Measurements from ENCODE around the gene SURF1. TPM values are rescaled to one million over a fixed set of nuclear protein-coding genes. Genes with fewer than 3 reads are reported as not detected.
"Not testable (repeated sequence)": the region's sequence is repeated elsewhere in the genome, so short reads cannot be mapped to it uniquely, and the experiment has no call there.

Gene SURF1
- polyA plus RNA-seq, 1 donor = 32.5 TPM

GRCh38 chr9:133344979-133345378, 11.3 kb downstream of the SURF1 start:
- Histone ChIP-seq H3K9me3 (ENCODE audit: control insufficient read depth, low read depth, low read length) (peaks cover 2% of the 10 kb centered on the region), H3K27me3 (ENCODE audit: control insufficient read depth, insufficient read depth, low read length) (no peaks in the 10 kb centered on the region), H3K4me3 (ENCODE audit: low read length) (no peak overlapping the region), H3K27ac (ENCODE audit: low read length) (no peak overlapping the region), H3K36me3 (ENCODE audit: control insufficient read depth, insufficient read depth, low read length) (peaks cover 71% of the 10 kb centered on the region), H3K4me1 (ENCODE audit: control insufficient read depth, insufficient read depth, low read length) (peaks cover 19% of the 10 kb centered on the region)
- no peak for DNase-seq
- WGBS (ENCODE audit: insufficient coverage, low lambda C conversion rate) = no CpG with 5 or more reads among the region's 12 CpGs

GRCh38 chr9:133344071-133344470, 12.2 kb downstream of the SURF1 start:
- peaks cover 2% of the 10 kb centered on the region for H3K9me3 ChIP-seq (ENCODE audit: control insufficient read depth, low read depth, low read length)
- DNase-seq = no peak
- H3K36me3 ChIP-seq (ENCODE audit: control insufficient read depth, insufficient read depth, low read length) = peaks cover 71% of the 10 kb centered on the region
- no CpG with 5 or more reads among the region's 19 CpGs for WGBS (ENCODE audit: insufficient coverage, low lambda C conversion rate)
- no peaks in the 10 kb centered on the region for H3K27me3 ChIP-seq (ENCODE audit: control insufficient read depth, insufficient read depth, low read length)
- H3K4me1 ChIP-seq (ENCODE audit: control insufficient read depth, insufficient read depth, low read length) = peaks cover 10% of the 10 kb centered on the region
- no peak overlapping the region for H3K27ac ChIP-seq (ENCODE audit: low read length)
- H3K4me3 ChIP-seq (ENCODE audit: low read length) = no peak overlapping the region

GRCh38 chr9:133342570-133342969, 13.7 kb downstream of the SURF1 start:
- H3K27ac ChIP-seq (ENCODE audit: low read length) = no peak overlapping the region
- H3K9me3 ChIP-seq (ENCODE audit: control insufficient read depth, low read depth, low read length) = peaks cover 2% of the 10 kb centered on the region
- WGBS (ENCODE audit: insufficient coverage, low lambda C conversion rate) = no CpG with 5 or more reads among the region's 11 CpGs
- H3K27me3 ChIP-seq (ENCODE audit: control insufficient read depth, insufficient read depth, low read length) = no peaks in the 10 kb centered on the region
- no peak for DNase-seq
- H3K4me3 ChIP-seq (ENCODE audit: low read length) = no peak overlapping the region
- peaks cover 72% of the 10 kb centered on the region for H3K36me3 ChIP-seq (ENCODE audit: control insufficient read depth, insufficient read depth, low read length)
- peaks cover 9% of the 10 kb centered on the region for H3K4me1 ChIP-seq (ENCODE audit: control insufficient read depth, insufficient read depth, low read length)

GRCh38 chr9:133342069-133342406, 14.2 kb downstream of the SURF1 start:
- H3K36me3 ChIP-seq (ENCODE audit: control insufficient read depth, insufficient read depth, low read length) = peaks cover 72% of the 10 kb centered on the region
- no CpG with 5 or more reads among the region's 12 CpGs for WGBS (ENCODE audit: insufficient coverage, low lambda C conversion rate)
- H3K27ac ChIP-seq (ENCODE audit: low read length) = no peak overlapping the region
- H3K27me3 ChIP-seq (ENCODE audit: control insufficient read depth, insufficient read depth, low read length) = no peaks in the 10 kb centered on the region
- peaks cover 2% of the 10 kb centered on the region for H3K9me3 ChIP-seq (ENCODE audit: control insufficient read depth, low read depth, low read length)
- peaks cover 9% of the 10 kb centered on the region for H3K4me1 ChIP-seq (ENCODE audit: control insufficient read depth, insufficient read depth, low read length)
- no peak overlapping the region for H3K4me3 ChIP-seq (ENCODE audit: low read length)
- no peak for DNase-seq

GRCh38 chr9:133341369-133342068, 14.8 kb downstream of the SURF1 start:
- no peaks in the 10 kb centered on the region for H3K27me3 ChIP-seq (ENCODE audit: control insufficient read depth, insufficient read depth, low read length)
- no peak overlapping the region for H3K4me3 ChIP-seq (ENCODE audit: low read length)
- H3K27ac ChIP-seq (ENCODE audit: low read length) = no peak overlapping the region
- no peak for DNase-seq
- peaks cover 7% of the 10 kb centered on the region for H3K4me1 ChIP-seq (ENCODE audit: control insufficient read depth, insufficient read depth, low read length)
- no CpG with 5 or more reads among the region's 15 CpGs for WGBS (ENCODE audit: insufficient coverage, low lambda C conversion rate)
- peaks cover 2% of the 10 kb centered on the region for H3K9me3 ChIP-seq (ENCODE audit: control insufficient read depth, low read depth, low read length)
- peaks cover 72% of the 10 kb centered on the region for H3K36me3 ChIP-seq (ENCODE audit: control insufficient read depth, insufficient read depth, low read length)

- Histone ChIP-seq H3K36me3 (ENCODE audit: control insufficient read depth, insufficient read depth, low read length) (peaks cover 69% of the 10 kb centered on the region), H3K4me1 (ENCODE audit: control insufficient read depth, insufficient read depth, low read length) (peaks cover 4% of the 10 kb centered on the region), H3K27me3 (ENCODE audit: control insufficient read depth, insufficient read depth, low read length) (no peaks in the 10 kb centered on the region), H3K9me3 (ENCODE audit: control insufficient read depth, low read depth, low read length) (peaks cover 2% of the 10 kb centered on the region), H3K4me3 (ENCODE audit: low read length) (no peak overlapping the region), H3K27ac (ENCODE audit: low read length) (no peak overlapping the region)
- no CpG with 5 or more reads among the region's 13 CpGs for WGBS (ENCODE audit: insufficient coverage, low lambda C conversion rate)
- no peak for DNase-seq
Measured at GRCh38 chr9:133340916-133341315, 15.4 kb downstream of the SURF1 start.

- Histone ChIP-seq H3K4me3 (ENCODE audit: low read length) (no peak overlapping the region), H3K4me1 (ENCODE audit: control insufficient read depth, insufficient read depth, low read length) (peaks cover 4% of the 10 kb centered on the region), H3K36me3 (ENCODE audit: control insufficient read depth, insufficient read depth, low read length) (peaks cover 63% of the 10 kb centered on the region), H3K27me3 (ENCODE audit: control insufficient read depth, insufficient read depth, low read length) (no peaks in the 10 kb centered on the region), H3K9me3 (ENCODE audit: control insufficient read depth, low read depth, low read length) (peaks cover 3% of the 10 kb centered on the region), H3K27ac (ENCODE audit: low read length) (no peak overlapping the region)
- no peak for DNase-seq
- WGBS (ENCODE audit: insufficient coverage, low lambda C conversion rate) = 80% methylated on average over 1 of the region's 3 CpGs
Measured at GRCh38 chr9:133340256-133340655, 16.0 kb downstream of the SURF1 start.

GRCh38 chr9:133339641-133340040, 16.6 kb downstream of the SURF1 start:
- no CpG with 5 or more reads among the region's 5 CpGs for WGBS (ENCODE audit: insufficient coverage, low lambda C conversion rate)
- no peak overlapping the region for H3K27ac ChIP-seq (ENCODE audit: low read length)
- no peak overlapping the region for H3K4me3 ChIP-seq (ENCODE audit: low read length)
- H3K36me3 ChIP-seq (ENCODE audit: control insufficient read depth, insufficient read depth, low read length) = peaks cover 56% of the 10 kb centered on the region
- no peak for DNase-seq
- peaks cover 3% of the 10 kb centered on the region for H3K9me3 ChIP-seq (ENCODE audit: control insufficient read depth, low read depth, low read length)
- no peaks in the 10 kb centered on the region for H3K27me3 ChIP-seq (ENCODE audit: control insufficient read depth, insufficient read depth, low read length)
- peaks cover 5% of the 10 kb centered on the region for H3K4me1 ChIP-seq (ENCODE audit: control insufficient read depth, insufficient read depth, low read length)

GRCh38 chr9:133335924-133336811, 20.1 kb downstream of the SURF1 start, which contains the start of gene SURF6:
Gene SURF6, minus strand, starts transcription at chr9:133336188. Its CDS starts 56 bp downstream, at chr9:133336132.
- Histone ChIP-seq H3K27ac (ENCODE audit: low read length) (peak within 1 kb of the TSS; percentile 93), H3K27me3 (ENCODE audit: control insufficient read depth, insufficient read depth, low read length) (no peaks in the 10 kb centered on the region), H3K36me3 (ENCODE audit: control insufficient read depth, insufficient read depth, low read length) (peaks cover 57% of the 10 kb centered on the region), H3K4me3 (ENCODE audit: low read length) (peak within 1 kb of the TSS; percentile 96), H3K9me3 (ENCODE audit: control insufficient read depth, low read depth, low read length) (peaks cover 7% of the 10 kb centered on the region), H3K4me1 (ENCODE audit: control insufficient read depth, insufficient read depth, low read length) (peaks cover 23% of the 10 kb centered on the region)
- WGBS (ENCODE audit: insufficient coverage, low lambda C conversion rate) = no CpG with 5 or more reads among the region's 70 CpGs
- DNase-seq = peak; percentile 91 to 96

- DNase-seq; H3K9me3 ChIP-seq (ENCODE audit: control insufficient read depth, low read depth, low read length); H3K27me3 ChIP-seq (ENCODE audit: control insufficient read depth, insufficient read depth, low read length): not testable (repeated sequence)
- Histone ChIP-seq H3K4me3 (ENCODE audit: low read length) (peak overlapping the region; percentile 96), H3K36me3 (ENCODE audit: control insufficient read depth, insufficient read depth, low read length) (peaks cover 52% of the 10 kb centered on the region), H3K27ac (ENCODE audit: low read length) (peak overlapping the region; percentile 93), H3K4me1 (ENCODE audit: control insufficient read depth, insufficient read depth, low read length) (peaks cover 23% of the 10 kb centered on the region)
- WGBS (ENCODE audit: insufficient coverage, low lambda C conversion rate) = 60% methylated on average over 5 of the region's 11 CpGs
Measured at GRCh38 chr9:133334888-133335287, 21.4 kb downstream of the SURF1 start.

Data from large intestine (tissue), 3 donors.